ENCODE measurements around the gene CLSTN1. TPM values are rescaled to one million over a fixed set of nuclear protein-coding genes. Genes with fewer than 3 reads are reported as not detected.

The CLSTN1 gene
- polyA plus RNA-seq, 3 donors: 5.2 to 25.2 (median 5.3) TPM

GRCh38 chr1:9684801-9685200 lies 139.0 kb downstream of the CLSTN1 start:
- H3K9me3 ChIP-seq (replicated peaks in 1 of 2; ENCODE audit: control insufficient read depth in 1 of 2, insufficient read depth in 1 of 2, low read length in 2 of 2): no peaks in the 10 kb centered on the region
- H3K27me3 Mint-ChIP-seq (ENCODE audit: low read depth in 3 of 3): peaks cover 0 to 2% (median 0%) of the 10 kb centered on the region in 3 donors
- H3K79me2 ChIP-seq (ENCODE audit: insufficient read depth, low read length): peaks cover 99% of the 10 kb centered on the region
- H4K20me1 ChIP-seq (ENCODE audit: insufficient read depth, low read length): peaks cover 99% of the 10 kb centered on the region
- peak in 1 of 3 donors; percentile 45 for DNase-seq
- peaks cover 78% of the 10 kb centered on the region in 2 donors for H3K4me1 ChIP-seq (ENCODE audit: control insufficient read depth in 1 of 2, insufficient read depth in 2 of 2, low read length in 2 of 2)
- no peak overlapping the region for H3K4me3 Mint-ChIP-seq
- H3K4me2 ChIP-seq (replicated peaks; ENCODE audit: extremely low read depth, low read length, poor library complexity, severe bottlenecking): peak overlapping the region; percentile 11
- peaks cover 10 to 21% of the 10 kb centered on the region in 2 donors for H3K36me3 Mint-ChIP-seq
- no peak overlapping the region for H3K9ac ChIP-seq (ENCODE audit: insufficient read depth, low read length, poor library complexity, severe bottlenecking)
- H3K4me3 ChIP-seq (replicated peaks in 1 of 3; ENCODE audit: low read depth in 2 of 3, low read length in 3 of 3): peak overlapping the region in 1 of 3 experiments; percentile 25
- H2AFZ ChIP-seq (ENCODE audit: insufficient read depth, low read depth, low read length, poor library complexity, severe bottlenecking): no peak overlapping the region
- no peaks in the 10 kb centered on the region for H3K27me3 ChIP-seq (ENCODE audit: control insufficient read depth in 2 of 2, insufficient read depth in 2 of 2, low read length in 2 of 2)
- H3K36me3 ChIP-seq (replicated peaks in 1 of 2; ENCODE audit: control insufficient read depth in 1 of 2, insufficient read depth in 2 of 2, low read length in 2 of 2): peaks cover 6 to 12% of the 10 kb centered on the region in 2 donors
- H3K9me3 Mint-ChIP-seq: no peaks in the 10 kb centered on the region
- intact Hi-C loops (cut with micrococcal nuclease): loop anchor here (5.0 to 10.0 kb wide), 3 partner anchors 32 to 220 kb away; partner anchors contain the start of gene PIK3CD (in 2 of the 2)
- H3K4me1 Mint-ChIP-seq: peaks cover 77% of the 10 kb centered on the region
- no CpG with 5 or more reads among the region's 1 CpG for WGBS (ENCODE audit: insufficient coverage)
- TF ChIP-seq CTCF (IDR thresholded peaks at IDR 0.05): no peak
- peak overlapping the region; percentile 38 to 86 (median 76) for H3K27ac Mint-ChIP-seq
- H3K27ac ChIP-seq (ENCODE audit: low read depth in 1 of 2, low read length in 2 of 2): peak overlapping the region; percentile 27 to 78

DNA sequence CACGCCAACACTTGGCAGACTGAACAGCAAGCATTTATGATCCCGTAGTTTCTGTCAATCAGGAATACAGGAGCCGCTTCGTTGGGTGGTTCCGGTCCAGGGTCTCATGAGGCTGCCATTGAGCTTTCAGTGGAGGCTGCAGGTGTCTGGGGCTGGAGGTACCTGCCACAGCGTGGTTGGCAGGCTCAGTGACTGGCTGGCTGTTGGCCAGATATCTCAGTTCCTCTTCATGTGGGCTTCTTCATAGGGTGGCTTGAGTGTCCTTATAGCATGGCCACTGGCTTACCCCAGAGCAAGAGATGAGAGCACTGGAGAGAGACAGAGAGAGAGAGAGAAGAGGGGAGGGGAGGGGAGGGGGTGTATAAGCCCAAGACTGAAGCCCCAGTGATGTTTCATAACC lies 142.9 kb downstream of the CLSTN1 start:
- DNase-seq: no peak
- Mint-ChIP-seq H3K27ac (peak overlapping the region in 5 of 7 donors; percentile 19 to 72 (median 46)), H3K36me3 (peaks cover 28 to 41% of the 10 kb centered on the region in 2 donors), H3K27me3 (ENCODE audit: low read depth in 3 of 3) (no peaks in the 10 kb centered on the region), H3K4me3 (no peak overlapping the region), H3K9me3 (no peaks in the 10 kb centered on the region), H3K4me1 (peaks cover 62% of the 10 kb centered on the region)
- WGBS (ENCODE audit: insufficient coverage): 81% methylated on average over 6 of the region's 6 CpGs
- no peaks in the 10 kb centered on the region for H3K27me3 ChIP-seq (ENCODE audit: control insufficient read depth in 2 of 2, insufficient read depth in 2 of 2, low read length in 2 of 2)
- no peak overlapping the region for H3K4me2 ChIP-seq (replicated peaks; ENCODE audit: extremely low read depth, low read length, poor library complexity, severe bottlenecking)
- H2AFZ ChIP-seq (ENCODE audit: insufficient read depth, low read depth, low read length, poor library complexity, severe bottlenecking): no peak overlapping the region
- H3K79me2 ChIP-seq (ENCODE audit: insufficient read depth, low read length): peaks cover 100% of the 10 kb centered on the region
- peak overlapping the region in 1 of 2 donors; percentile 40 for H3K27ac ChIP-seq (ENCODE audit: low read depth in 1 of 2, low read length in 2 of 2)
- no peaks in the 10 kb centered on the region for H3K9me3 ChIP-seq (replicated peaks in 1 of 2; ENCODE audit: control insufficient read depth in 1 of 2, insufficient read depth in 1 of 2, low read length in 2 of 2)
- TF ChIP-seq CTCF (IDR thresholded peaks at IDR 0.05): no peak
- intact Hi-C loops (cut with micrococcal nuclease): loop anchor here in 1 of 2 donors (10.0 kb wide), 1 partner anchor 224 kb away; no protein-coding TSS in a partner anchor
- H3K36me3 ChIP-seq (replicated peaks in 1 of 2; ENCODE audit: control insufficient read depth in 1 of 2, insufficient read depth in 2 of 2, low read length in 2 of 2): peaks cover 21 to 47% of the 10 kb centered on the region in 2 donors
- no peak overlapping the region for H3K4me3 ChIP-seq (replicated peaks in 1 of 3; ENCODE audit: low read depth in 2 of 3, low read length in 3 of 3)
- peaks cover 40 to 44% of the 10 kb centered on the region in 2 donors for H3K4me1 ChIP-seq (ENCODE audit: control insufficient read depth in 1 of 2, insufficient read depth in 2 of 2, low read length in 2 of 2)
- H3K9ac ChIP-seq (ENCODE audit: insufficient read depth, low read length, poor library complexity, severe bottlenecking): no peak overlapping the region
- peaks cover 100% of the 10 kb centered on the region for H4K20me1 ChIP-seq (ENCODE audit: insufficient read depth, low read length)

Measured in CD14-positive monocyte (primary cell).